ENCODE data around the gene RRP15.
"Not testable (repeated sequence)": the region's sequence is repeated elsewhere in the genome, so short reads cannot be mapped to it uniquely, and the experiment has no call there.

The RRP15 gene

GRCh38 chr1:218297461-218297860 lies 12.4 kb downstream of the RRP15 start:
- no peak for DNase-seq (ENCODE audit: low spot score)

GRCh38 chr1:218297867-218298266 lies 12.8 kb downstream of the RRP15 start:
- no peak for DNase-seq (ENCODE audit: low spot score)

GRCh38 chr1:218298398-218298797 lies 13.3 kb downstream of the RRP15 start:
- no peak for DNase-seq (ENCODE audit: low spot score)

- DNase-seq (ENCODE audit: low spot score), result no peak
These were observed 14.3 kb downstream of the RRP15 start for GRCh38 chr1:218299416-218299815.

GRCh38 chr1:218301217-218301616 lies 16.1 kb downstream of the RRP15 start:
- no peak for DNase-seq (ENCODE audit: low spot score)

- DNase-seq (ENCODE audit: low spot score), result no peak
These were observed 17.1 kb downstream of the RRP15 start for GRCh38 chr1:218302155-218302554.

- no peak for DNase-seq (ENCODE audit: low spot score)
These were observed 18.2 kb downstream of the RRP15 start for GRCh38 chr1:218303176-218303879.

- no peak for DNase-seq (ENCODE audit: low spot score)
These were observed 19.4 kb downstream of the RRP15 start for GRCh38 chr1:218304281-218305039.

- DNase-seq (ENCODE audit: low spot score), result no peak
These were observed 20.5 kb downstream of the RRP15 start for GRCh38 chr1:218305472-218306064.

GRCh38 chr1:218312509-218312908 lies 27.4 kb downstream of the RRP15 start:
- DNase-seq (ENCODE audit: low spot score), result no peak

- DNase-seq (ENCODE audit: low spot score), result no peak
These were observed 29.2 kb downstream of the RRP15 start for GRCh38 chr1:218314316-218314715.

GRCh38 chr1:218315638-218316037 lies 30.5 kb downstream of the RRP15 start:
- DNase-seq (ENCODE audit: low spot score), result no peak

GRCh38 chr1:218317061-218317460 lies 32.0 kb downstream of the RRP15 start:
- DNase-seq (ENCODE audit: low spot score), result no peak

- not testable (repeated sequence) for DNase-seq (ENCODE audit: low spot score)
These were observed 35.1 kb downstream of the RRP15 start for GRCh38 chr1:218320182-218320581.

GRCh38 chr1:218322762-218323161 lies 37.7 kb downstream of the RRP15 start:
- DNase-seq (ENCODE audit: low spot score), result no peak

- DNase-seq (ENCODE audit: low spot score), result no peak
These were observed 38.6 kb downstream of the RRP15 start for GRCh38 chr1:218323568-218324225.

- DNase-seq (ENCODE audit: low spot score), result no peak
These were observed 39.1 kb downstream of the RRP15 start for GRCh38 chr1:218324226-218324580.

- no peak for DNase-seq (ENCODE audit: low spot score)
These were observed 43.7 kb downstream of the RRP15 start for GRCh38 chr1:218328769-218329168.

GRCh38 chr1:218330043-218330623 lies 45.0 kb downstream of the RRP15 start:
- DNase-seq (ENCODE audit: low spot score), result peak; percentile 27

- no peak for DNase-seq (ENCODE audit: low spot score)
These were observed 47.3 kb downstream of the RRP15 start for GRCh38 chr1:218332416-218332815.

- DNase-seq (ENCODE audit: low spot score), result no peak
These were observed 51.2 kb downstream of the RRP15 start for GRCh38 chr1:218336328-218336727.

GRCh38 chr1:218339267-218339831 lies 54.3 kb downstream of the RRP15 start:
- DNase-seq (ENCODE audit: low spot score), result no peak
